HepG2 (cell line): Measurements from ENCODE around the gene PDLIM5. TPM values are rescaled to one million over a fixed set of nuclear protein-coding genes. Genes with fewer than 3 reads are reported as not detected.

ENCODE experiments used
- CREM ChIP-seq, 2 experiments: sonication (generic) in 1 of 2; formaldehyde crosslinking in 1 of 2; IDR thresholded peaks; 2 replicates each; pipeline versions ENCODE4 v1.4.0 to v1.6.1; 2016 to 2020; ENCODE audit warnings: antibody characterized with exemption in 1 of 2, mild to moderate bottlenecking in 1 of 2, missing genetic modification reagents in 1 of 2
- FOXK1 ChIP-seq: sonication (generic); formaldehyde crosslinking; IDR thresholded peaks from 2 replicates; pipeline ENCODE4 v1.4.0; 2020; ENCODE audit warnings: low read depth, missing genetic modification reagents, borderline replicate concordance
- SP2 ChIP-seq: sonication (generic); formaldehyde crosslinking; IDR thresholded peaks from 2 replicates; pipeline ENCODE4 v1.5.1; 2020; ENCODE audit warnings: mild to moderate bottlenecking, missing genetic modification reagents
- ZNF20 ChIP-seq: sonication (generic); formaldehyde crosslinking; IDR thresholded peaks from 2 replicates; pipeline ENCODE4 v1.4.0; 2020; ENCODE audit warnings: mild to moderate bottlenecking, moderate library complexity, missing genetic modification reagents
- ZNF605 ChIP-seq: sonication (generic); formaldehyde crosslinking; IDR thresholded peaks from 2 replicates; pipeline ENCODE4 v1.8.0; 2022; ENCODE audit warnings: mild to moderate bottlenecking, missing genetic modification reagents
- ZNF749 ChIP-seq: sonication (generic); formaldehyde crosslinking; IDR thresholded peaks from 2 replicates; pipeline ENCODE4 v1.8.0; 2022; ENCODE audit warnings: mild to moderate bottlenecking, missing genetic modification reagents, moderate library complexity, borderline replicate concordance
- ZNF850 ChIP-seq: sonication (generic); formaldehyde crosslinking; conservative IDR thresholded peaks from 2 replicates; pipeline ENCODE4 v1.9.0; 2021; ENCODE audit warnings: mild to moderate bottlenecking, missing genetic modification reagents
- polyA plus RNA-seq, 8 experiments: library from polyadenylated mRNA; depleted of rRNA in 3 of 8; stranded (reverse) in 7 of 8; unstranded in 1 of 8; fragments of >200 nt; fragmentation: Illumina TruSeq in 4 of 8; extraction: Trizol in 4 of 8; gene quantifications; 2 replicates each; pipeline versions ENCODE4 v1.2.1 to v1.2.3, GENCODE V29; 2011 to 2016; ENCODE audit warnings: low read depth in 4 of 8, missing spikeins in 1 of 8, mixed read lengths in 1 of 8; ENCODE audit not compliant: insufficient read depth in 1 of 8
- total RNA-seq, 5 experiments: library from RNA; depleted of rRNA; stranded (reverse); fragments of >200 nt; fragmentation: Illumina TruSeq; extraction: Trizol; gene quantifications; 2 replicates each; pipeline ENCODE4 v1.2.3, GENCODE V29; 2016; ENCODE audit warnings: low read depth in 1 of 5
- TF ChIP-seq, protein P1 (sequence below): sonication (generic); formaldehyde crosslinking; IDR thresholded peaks from 2 replicates; pipeline ENCODE4 v1.4.0; 2020; ENCODE audit warnings: missing genetic modification reagents
- TF ChIP-seq, protein P2 (sequence below): sonication (generic); formaldehyde crosslinking; IDR thresholded peaks from 2 replicates; pipeline ENCODE4 v1.8.1; 2023; ENCODE audit warnings: mild to moderate bottlenecking, moderate library complexity, missing genetic modification reagents
- TF ChIP-seq, protein P3 (sequence below): sonication (generic); formaldehyde crosslinking; conservative IDR thresholded peaks from 2 replicates; pipeline ENCODE4 v1.4.0; 2020; ENCODE audit warnings: mild to moderate bottlenecking, missing genetic modification reagents, moderate library complexity
- TF ChIP-seq, protein P4 (sequence below): sonication (generic); formaldehyde crosslinking; IDR thresholded peaks from 2 replicates; pipeline ENCODE4 v1.9.0; 2021; ENCODE audit warnings: missing genetic modification reagents, borderline replicate concordance
- TF ChIP-seq, protein P5 (sequence below): sonication (generic); formaldehyde crosslinking; IDR thresholded peaks from 2 replicates; pipeline ENCODE4 v1.4.0; 2020; ENCODE audit warnings: missing genetic modification reagents, borderline replicate concordance
- TF ChIP-seq, protein P6 (sequence below): sonication (generic); formaldehyde crosslinking; IDR thresholded peaks from 2 replicates; pipeline ENCODE4 v1.5.1; 2020; ENCODE audit warnings: missing genetic modification reagents, mild to moderate bottlenecking, borderline replicate concordance

The PDLIM5 gene
- total and polyA plus RNA-seq, 2 of the 13 experiments (the other 11 are each of a cell fraction or from before 2014, with no cell fraction given): 52.8 to 119 TPM

DNA sequence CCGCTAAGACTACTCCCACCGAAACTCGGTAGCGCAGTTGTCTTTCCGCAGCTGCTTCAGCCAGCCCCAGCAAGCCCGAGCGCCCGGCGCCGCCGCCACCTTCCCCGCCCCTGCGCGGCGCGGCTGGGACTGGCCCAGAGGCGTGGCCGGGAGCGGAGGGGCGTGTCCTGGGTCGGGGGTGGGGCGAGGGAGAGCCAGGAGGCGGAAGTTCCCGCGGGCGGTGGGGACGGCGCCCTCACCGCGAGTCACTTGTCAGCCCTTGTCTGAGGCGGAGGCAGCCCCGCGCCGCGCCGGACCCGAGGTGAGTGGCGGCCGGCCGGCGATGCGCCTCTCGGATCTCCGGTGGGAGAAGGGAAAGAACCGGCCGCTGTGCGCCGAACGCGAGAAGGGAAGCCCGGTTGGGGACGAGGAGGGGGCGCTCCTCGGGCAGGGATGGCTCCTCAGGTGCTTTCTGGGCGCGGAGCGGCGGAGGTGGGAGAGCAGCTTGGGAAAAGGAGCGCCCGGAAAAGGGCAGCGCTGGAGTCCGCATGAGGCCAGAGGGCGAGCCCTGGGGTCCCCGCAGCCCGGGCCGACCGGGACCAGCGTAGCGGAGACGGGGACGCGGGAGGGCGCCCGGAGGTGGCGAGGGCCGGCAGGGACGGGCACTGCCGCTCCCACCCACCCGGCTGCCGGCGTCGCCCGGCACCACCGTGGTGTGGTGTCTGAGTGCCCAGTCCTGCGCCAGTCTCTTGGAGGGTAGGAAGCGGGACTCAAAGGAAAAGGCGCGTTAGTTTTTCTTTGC lies at the start of gene PDLIM5 (continued):
- TF ChIP-seq, protein P1, sequence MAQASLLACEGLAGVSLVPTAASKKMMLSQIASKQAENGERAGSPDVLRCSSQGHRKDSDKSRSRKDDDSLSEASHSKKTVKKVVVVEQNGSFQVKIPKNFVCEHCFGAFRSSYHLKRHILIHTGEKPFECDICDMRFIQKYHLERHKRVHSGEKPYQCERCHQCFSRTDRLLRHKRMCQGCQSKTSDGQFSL (CRISPR knock-in tag): no peak
- no peak for TF ChIP-seq ZNF850
- TF ChIP-seq ZNF749 (CRISPR knock-in tag): peak; percentile 51; the same call in 1 of the 2 replicates
- TF ChIP-seq FOXK1 (CRISPR knock-in tag): 0 out of 2 replicates have a peak, but pooled peaks have one; percentile 17
- TF ChIP-seq, protein P2, sequence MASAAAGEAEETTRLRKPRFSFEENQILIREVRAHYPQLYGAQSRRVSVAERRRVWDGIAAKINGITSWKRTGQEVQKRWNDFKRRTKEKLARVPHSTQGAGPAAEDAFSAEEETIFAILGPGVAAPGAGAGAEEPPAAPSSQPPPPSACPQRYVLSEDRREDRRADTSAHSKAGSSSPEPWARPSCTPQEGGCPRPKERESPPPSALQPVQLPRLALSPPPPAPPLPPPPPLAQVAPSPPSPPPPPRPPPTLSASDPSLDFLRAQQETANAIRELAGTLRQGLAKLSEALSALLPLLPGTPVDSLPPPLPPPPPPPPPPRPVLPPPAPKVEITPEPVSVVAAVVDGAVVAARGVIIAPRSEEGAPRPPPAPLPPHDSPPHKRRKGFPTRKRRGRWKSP (CRISPR knock-in tag): peak; percentile 95
- TF ChIP-seq, protein P3, sequence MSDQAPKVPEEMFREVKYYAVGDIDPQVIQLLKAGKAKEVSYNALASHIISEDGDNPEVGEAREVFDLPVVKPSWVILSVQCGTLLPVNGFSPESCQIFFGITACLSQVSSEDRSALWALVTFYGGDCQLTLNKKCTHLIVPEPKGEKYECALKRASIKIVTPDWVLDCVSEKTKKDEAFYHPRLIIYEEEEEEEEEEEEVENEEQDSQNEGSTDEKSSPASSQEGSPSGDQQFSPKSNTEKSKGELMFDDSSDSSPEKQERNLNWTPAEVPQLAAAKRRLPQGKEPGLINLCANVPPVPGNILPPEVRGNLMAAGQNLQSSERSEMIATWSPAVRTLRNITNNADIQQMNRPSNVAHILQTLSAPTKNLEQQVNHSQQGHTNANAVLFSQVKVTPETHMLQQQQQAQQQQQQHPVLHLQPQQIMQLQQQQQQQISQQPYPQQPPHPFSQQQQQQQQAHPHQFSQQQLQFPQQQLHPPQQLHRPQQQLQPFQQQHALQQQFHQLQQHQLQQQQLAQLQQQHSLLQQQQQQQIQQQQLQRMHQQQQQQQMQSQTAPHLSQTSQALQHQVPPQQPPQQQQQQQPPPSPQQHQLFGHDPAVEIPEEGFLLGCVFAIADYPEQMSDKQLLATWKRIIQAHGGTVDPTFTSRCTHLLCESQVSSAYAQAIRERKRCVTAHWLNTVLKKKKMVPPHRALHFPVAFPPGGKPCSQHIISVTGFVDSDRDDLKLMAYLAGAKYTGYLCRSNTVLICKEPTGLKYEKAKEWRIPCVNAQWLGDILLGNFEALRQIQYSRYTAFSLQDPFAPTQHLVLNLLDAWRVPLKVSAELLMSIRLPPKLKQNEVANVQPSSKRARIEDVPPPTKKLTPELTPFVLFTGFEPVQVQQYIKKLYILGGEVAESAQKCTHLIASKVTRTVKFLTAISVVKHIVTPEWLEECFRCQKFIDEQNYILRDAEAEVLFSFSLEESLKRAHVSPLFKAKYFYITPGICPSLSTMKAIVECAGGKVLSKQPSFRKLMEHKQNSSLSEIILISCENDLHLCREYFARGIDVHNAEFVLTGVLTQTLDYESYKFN (CRISPR knock-in tag): no peak; the same call in 1 of the 2 replicates
- TF ChIP-seq, protein P4, sequence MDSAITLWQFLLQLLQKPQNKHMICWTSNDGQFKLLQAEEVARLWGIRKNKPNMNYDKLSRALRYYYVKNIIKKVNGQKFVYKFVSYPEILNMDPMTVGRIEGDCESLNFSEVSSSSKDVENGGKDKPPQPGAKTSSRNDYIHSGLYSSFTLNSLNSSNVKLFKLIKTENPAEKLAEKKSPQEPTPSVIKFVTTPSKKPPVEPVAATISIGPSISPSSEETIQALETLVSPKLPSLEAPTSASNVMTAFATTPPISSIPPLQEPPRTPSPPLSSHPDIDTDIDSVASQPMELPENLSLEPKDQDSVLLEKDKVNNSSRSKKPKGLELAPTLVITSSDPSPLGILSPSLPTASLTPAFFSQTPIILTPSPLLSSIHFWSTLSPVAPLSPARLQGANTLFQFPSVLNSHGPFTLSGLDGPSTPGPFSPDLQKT (CRISPR knock-in tag): no peak
- TF ChIP-seq SP2 (CRISPR knock-in tag): no peak
- TF ChIP-seq CREM (IDR thresholded peaks at IDR 0.05): no peak
- TF ChIP-seq CREM (CRISPR knock-in tag; IDR thresholded peaks at IDR 0.05): no peak
- TF ChIP-seq, protein P5, sequence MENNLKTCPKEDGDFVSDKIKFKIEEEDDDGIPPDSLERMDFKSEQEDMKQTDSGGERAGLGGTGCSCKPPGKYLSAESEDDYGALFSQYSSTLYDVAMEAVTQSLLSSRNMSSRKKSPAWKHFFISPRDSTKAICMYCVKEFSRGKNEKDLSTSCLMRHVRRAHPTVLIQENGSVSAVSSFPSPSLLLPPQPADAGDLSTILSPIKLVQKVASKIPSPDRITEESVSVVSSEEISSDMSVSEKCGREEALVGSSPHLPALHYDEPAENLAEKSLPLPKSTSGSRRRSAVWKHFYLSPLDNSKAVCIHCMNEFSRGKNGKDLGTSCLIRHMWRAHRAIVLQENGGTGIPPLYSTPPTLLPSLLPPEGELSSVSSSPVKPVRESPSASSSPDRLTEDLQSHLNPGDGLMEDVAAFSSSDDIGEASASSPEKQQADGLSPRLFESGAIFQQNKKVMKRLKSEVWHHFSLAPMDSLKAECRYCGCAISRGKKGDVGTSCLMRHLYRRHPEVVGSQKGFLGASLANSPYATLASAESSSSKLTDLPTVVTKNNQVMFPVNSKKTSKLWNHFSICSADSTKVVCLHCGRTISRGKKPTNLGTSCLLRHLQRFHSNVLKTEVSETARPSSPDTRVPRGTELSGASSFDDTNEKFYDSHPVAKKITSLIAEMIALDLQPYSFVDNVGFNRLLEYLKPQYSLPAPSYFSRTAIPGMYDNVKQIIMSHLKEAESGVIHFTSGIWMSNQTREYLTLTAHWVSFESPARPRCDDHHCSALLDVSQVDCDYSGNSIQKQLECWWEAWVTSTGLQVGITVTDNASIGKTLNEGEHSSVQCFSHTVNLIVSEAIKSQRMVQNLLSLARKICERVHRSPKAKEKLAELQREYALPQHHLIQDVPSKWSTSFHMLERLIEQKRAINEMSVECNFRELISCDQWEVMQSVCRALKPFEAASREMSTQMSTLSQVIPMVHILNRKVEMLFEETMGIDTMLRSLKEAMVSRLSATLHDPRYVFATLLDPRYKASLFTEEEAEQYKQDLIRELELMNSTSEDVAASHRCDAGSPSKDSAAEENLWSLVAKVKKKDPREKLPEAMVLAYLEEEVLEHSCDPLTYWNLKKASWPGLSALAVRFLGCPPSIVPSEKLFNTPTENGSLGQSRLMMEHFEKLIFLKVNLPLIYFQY (CRISPR knock-in tag): peak; percentile 70; the same call in 1 of the 2 replicates
- TF ChIP-seq, protein P6, sequence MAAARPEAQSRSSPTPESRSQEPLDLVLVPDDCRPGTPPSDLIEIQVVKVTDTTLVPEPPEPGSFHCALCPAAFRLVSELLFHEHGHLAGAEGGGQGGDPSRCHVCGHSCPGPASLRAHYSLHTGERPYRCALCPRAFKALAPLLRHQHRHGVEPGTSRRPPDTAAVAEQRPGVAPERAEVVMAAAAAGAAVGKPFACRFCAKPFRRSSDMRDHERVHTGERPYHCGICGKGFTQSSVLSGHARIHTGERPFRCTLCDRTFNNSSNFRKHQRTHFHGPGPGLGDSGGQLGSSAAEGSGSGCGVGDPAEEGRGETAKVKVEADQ (CRISPR knock-in tag): no peak
- no peak; the same call in 1 of the 2 replicates for TF ChIP-seq ZNF605
- no peak for TF ChIP-seq ZNF20 (CRISPR knock-in tag)
